GM19397 (cell line): Measurements from ENCODE around the gene IL11RA.

Experiments used
- ATAC-seq: cut with Tn5 transposase; IDR thresholded peaks from one replicate; pipeline ENCODE4 v1.9.1; 2021; ENCODE audit warnings: mild to moderate bottlenecking, moderate library complexity; ENCODE audit not compliant: unreplicated experiment

The IL11RA gene

DNA sequence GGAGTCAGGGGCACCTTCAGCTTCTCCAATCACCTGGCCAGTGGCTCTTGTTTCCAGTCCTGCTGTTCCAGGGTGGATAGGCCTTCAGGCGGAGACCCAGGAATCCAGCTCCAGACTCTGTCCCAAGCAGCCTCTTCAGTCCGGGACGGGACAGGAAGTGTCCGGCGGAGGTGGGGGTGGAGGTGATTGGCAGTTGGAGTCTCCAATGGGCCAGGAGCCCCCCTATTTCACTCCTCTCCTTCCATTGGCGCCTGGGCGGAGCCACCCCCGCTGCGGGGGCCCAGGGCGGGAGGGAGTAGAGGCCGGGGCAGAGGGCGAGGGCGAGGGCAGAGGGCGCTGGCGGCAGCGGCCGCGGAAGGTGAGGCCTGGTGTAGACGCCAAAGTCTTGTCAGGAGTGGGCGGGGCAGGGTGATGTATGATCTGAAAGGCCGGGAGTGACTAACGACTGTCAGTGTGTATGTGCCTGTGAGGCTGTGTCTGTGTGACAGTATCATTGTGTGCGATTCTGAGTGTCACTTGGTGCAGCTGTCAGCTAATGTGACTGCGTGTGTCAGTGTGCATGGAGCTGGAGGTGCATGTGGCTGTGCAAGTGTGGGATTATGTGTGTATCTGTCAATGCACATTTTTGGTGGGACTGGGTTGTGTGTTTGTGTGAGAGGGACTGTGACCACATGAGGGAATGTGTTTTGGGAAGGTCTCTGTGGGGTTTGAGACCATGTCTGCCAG, at the start of gene IL11RA:
IL11RA (plus strand) TSS at position 310 of the 726 bp plus-strand sequence. CDS start 3,033 bp downstream, outside the sequence.
- no peak for ATAC-seq

DNA sequence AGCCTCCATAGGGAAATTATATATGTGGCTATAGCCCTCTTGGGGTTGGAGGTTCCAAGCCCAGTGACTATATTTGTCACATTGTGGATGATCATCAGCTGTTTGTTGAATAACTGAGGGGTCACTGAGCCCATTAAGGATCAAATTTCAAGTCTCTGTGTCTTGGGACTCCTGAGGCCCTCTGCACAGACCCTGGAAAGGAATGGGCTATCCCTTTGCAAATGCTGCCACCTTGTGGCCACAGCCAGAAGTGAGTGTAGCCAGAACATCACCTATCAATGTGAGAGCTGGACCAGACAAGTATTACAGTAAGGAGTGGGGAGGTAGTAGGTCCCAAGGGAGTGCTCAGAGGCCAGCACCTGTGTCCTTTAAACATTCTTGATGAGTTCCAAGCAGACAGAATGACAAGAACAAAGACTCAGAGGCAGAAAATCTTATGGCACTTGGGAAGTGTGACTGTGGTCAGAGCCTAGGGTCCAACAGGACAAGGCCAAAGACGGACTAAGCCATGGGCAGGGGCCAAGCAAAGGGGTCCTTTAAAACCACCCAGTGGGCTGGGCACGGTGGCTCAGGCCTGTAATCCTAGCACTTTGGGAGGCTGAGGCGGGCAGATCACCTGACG, 48.3 kb upstream of the IL11RA start:
- no peak for ATAC-seq

DNA sequence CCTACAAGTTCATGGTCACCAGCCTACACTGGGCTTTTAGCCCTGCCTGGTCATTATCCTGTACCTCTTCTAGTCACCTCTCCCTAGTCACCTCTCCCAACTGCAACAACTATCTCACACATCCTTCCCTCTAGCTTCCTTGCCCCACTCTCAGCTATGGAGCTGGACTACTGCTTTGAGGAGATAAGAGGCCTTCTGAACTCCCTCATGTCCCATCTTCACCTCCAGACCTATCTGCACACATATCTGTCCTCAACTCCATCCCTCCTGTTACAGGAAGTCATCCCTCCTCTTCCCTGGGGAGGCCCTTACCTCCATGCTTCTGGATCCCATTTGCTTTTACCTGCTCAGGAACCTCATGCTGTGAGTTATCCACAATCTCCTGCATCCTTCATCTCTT, 45.8 kb upstream of the IL11RA start:
- no peak for ATAC-seq

DNA sequence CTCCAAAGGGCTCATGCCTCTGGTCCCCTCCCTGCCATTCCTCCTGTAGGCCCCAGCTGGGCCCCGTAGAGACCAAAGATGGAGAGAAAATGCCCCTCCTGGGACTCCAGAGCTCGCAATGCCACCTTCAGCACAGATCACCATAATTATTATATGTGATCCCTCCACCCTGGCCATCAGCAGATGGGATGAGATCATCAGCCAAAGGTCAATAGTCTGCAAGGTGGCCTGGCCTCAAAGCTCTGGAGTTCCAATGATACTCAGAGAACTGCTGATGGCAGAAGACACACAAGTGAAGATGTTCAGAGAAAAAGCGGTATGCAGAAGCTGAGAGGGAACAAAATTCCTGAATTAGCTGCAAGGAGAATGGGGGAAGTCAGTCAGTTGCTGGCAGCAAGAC, 45.1 kb upstream of the IL11RA start:
- ATAC-seq = no peak

DNA sequence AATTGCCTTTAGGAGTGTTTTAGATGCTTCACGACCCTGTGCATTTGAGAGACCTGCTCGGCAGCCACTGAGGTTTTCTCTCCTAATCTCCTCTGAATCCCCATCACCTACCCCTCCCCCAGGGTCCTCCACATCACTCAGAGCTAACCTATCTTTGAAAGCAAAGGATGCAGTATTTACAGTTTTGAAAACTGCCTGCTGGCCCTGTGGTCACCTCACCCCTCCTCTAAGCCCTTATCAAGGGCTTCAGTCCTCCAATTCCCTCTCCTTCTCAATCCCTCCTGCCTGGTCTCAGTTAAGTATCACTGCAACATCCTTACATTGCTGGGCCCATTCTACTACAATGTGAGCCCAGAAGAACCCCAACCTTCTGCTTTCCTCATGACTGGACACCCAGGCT, 44.7 kb upstream of the IL11RA start:
- ATAC-seq = no peak

DNA sequence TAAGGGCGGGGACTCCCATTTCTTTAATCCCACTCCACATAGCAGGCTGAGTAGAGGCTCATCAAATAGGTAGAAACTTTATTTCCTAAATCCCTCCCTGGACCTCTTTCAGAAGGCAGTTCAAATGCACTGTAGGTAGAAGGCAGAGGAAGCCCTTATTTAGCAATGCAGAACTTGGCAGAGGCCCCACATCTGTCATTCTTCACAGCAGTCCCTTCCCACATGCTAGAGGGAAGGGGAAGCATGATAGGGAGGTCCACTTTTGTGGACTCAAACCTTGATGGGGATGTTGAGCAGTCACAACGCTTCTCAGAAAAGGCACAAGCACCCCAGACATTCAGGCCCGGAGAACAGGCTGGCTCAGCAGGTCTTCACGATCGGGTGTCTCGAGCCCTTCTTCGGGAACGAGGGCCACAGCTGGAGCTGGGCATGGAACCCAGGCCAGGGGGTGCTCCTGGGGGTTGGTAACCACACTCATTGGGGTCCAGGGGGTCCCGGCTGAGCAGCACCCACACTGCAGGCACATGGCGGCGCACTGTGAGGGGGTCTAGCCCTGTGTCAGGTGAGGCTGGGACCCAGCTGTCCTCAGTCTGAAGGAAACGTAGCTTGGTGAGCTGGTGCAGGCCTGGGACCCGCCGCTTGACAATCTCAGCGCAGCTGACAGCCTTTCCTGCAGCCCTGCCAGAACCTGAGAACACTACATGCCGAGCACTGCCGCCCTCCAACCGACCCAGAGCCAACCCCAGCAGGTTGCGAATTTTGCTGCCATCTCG, 41.4 kb upstream of the IL11RA start:
- ATAC-seq = no peak

DNA sequence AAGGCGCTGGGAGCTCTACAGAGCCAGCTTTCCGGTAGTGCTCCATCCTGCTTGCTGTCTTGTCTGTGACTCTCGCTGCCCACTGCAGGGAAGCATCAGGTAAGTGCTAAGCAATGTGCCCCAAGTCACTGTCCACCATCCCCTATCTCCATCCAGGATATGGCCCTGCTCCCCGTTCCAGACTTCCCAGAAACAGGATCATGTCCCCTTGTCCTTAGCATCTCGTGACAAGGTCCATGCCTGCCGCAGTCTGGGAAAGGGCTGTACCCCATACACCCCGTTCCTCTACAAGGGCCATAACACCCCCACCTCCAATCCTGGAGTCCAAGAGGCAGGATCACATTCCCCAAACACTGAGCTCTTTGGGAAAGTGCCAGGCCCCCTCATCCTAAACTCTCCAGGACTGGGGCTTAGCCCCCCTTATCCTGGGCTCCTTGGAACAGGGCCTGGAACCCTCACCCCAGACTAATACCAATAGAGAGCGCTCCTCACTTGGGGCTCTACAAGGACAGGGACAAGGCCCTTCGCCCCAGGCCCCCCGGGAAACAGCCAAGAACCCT, 40.7 kb upstream of the IL11RA start:
- ATAC-seq = no peak

DNA sequence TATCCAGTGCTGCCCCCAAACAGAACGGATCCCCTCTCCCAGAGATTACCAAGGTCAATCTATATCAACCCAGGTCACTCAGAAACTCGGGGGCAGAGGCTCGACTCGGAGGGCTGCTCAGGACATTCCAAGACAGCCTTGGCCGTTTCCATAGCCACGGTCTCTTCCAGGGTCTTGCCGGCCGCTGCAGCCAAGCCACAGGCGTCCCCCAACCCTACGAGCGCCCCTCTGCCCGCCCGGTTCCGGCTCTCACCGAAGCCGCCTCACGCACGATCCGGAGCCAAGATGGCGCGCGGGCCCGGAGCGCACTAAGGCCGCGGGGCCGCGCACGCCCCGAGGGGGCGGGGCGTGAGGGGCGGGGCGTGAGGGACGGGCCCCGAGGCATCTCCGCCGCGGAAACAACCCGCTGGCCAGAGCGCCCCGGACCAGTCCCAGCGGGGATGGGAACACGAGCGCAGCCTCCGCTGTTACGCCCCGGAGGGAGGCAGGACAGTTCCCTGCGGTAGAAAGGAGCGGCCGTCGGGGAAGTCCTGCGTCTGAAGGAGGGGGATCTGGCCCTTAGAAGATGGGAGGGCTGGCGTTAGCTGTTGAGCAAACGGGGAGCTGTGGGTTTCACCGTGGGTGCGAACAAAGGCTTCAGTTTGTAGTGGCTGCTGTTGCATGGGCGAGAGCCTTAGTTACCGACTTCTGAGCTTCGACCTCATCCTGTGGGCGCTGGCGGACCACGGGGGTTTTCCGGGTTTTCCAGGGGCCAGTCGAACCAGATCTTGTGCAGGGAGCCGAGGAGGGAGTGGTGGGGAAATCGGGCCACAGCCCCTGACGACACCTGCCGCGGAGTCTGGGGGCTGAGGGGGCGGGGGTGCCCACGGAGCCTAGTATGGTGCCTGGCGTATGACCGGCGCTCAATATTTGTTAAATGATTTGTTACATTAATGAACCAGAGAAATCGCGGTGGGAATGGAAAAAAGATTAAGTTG, 39.9 kb upstream of the IL11RA start, which contains the start of gene RPP25L:
RPP25L (minus strand) TSS at position 287 of the 977 bp plus-strand sequence. CDS start 801 bp downstream, outside the sequence.
- ATAC-seq = peak; percentile 92

DNA sequence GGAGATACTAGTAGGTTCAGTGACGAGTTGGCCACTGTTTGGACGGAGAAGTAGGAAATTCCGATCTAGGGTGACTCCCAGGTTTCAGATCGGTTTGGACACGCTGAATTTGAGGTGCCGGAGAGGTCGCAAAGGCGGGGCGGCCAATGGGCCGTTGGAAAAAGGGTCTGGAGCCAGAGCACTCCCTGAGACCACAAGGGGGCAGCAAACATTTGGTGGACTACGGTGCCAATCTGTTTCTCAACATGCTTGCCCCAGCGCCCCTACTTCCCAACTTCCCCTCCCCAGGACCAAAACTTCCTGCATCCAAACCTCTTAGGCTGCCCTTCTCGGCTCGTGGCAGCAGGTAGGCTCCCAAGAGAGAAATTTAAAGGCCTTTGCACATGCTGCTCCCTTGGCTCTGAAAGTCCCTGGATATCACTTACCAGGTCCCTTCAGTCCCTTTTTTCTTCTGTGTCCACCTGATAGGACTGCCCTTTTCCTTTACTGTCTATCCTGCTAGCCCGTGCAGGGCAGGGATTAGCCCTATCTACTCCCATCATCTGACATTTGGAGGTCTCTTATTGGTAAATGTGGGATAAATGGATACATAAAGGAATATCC, 39.1 kb upstream of the IL11RA start:
- ATAC-seq = no peak

DNA sequence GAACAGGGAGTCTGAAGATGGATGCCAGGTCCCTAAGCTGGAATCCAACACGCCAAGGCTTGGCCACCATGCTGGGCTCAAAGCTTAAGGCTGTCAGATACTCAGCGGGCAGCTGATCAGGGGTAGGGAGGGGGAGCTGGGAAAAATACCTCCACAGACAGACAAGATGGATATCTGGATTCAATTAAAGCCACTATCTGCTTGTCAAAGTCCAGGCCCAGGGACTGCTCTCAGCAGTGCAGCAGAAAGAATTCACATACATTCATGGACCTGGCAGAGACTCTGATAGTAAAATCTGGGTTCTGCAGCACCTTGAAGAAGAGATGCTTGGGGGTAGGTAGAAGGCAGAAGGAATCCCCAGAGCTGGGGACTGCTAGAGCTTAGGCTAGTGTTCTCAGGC, 36.9 kb upstream of the IL11RA start:
- ATAC-seq = no peak

DNA sequence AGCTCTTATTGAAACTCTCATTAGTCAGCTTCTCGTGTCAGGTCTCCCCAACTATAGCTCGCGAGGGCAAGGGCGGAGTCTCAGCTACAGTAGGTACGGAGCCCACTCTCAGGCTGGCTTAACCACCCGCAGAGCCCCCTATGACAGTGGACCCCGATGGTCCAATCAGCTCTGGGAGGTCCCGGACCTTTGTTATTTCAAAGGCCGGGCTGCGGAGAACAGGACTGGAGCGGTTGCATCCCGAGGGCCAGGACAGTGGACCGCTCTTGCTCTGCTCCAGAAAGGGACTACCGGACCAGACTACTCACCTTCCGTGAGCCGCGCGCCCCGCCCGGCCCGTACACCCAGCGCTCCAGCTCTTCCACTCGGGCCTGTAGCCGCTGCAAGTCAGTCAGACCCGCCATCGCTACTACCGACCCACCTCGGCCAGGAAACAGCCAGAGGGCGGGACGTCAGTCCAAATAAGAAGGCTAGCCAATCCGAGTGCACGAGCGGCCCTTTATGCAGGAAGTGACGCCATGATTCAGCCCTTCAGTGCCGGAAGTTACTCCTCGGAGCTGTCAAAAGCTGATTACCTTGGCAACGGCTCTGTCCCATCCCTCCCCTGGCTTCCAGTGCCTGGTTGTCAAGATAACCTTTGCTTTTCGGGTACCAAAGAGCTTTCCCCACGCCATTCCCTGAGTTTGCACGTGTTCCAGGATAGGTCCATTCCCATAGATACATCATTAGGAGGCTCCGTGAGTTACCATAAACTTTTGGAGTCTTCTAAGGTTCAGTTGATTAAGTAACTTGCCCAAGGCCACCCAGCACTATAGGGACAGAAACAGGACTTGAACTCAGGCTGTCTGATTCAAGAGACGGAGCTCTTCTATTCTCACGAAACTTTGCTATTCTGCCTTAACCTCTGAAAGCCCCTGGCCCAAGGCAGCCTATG, 31.7 kb upstream of the IL11RA start, which contains the start of gene DCTN3:
DCTN3 (minus strand) TSS at position 435 of the 934 bp plus-strand sequence; CDS start at position 404, 31 bp downstream.
- peak; percentile 97 for ATAC-seq

DNA sequence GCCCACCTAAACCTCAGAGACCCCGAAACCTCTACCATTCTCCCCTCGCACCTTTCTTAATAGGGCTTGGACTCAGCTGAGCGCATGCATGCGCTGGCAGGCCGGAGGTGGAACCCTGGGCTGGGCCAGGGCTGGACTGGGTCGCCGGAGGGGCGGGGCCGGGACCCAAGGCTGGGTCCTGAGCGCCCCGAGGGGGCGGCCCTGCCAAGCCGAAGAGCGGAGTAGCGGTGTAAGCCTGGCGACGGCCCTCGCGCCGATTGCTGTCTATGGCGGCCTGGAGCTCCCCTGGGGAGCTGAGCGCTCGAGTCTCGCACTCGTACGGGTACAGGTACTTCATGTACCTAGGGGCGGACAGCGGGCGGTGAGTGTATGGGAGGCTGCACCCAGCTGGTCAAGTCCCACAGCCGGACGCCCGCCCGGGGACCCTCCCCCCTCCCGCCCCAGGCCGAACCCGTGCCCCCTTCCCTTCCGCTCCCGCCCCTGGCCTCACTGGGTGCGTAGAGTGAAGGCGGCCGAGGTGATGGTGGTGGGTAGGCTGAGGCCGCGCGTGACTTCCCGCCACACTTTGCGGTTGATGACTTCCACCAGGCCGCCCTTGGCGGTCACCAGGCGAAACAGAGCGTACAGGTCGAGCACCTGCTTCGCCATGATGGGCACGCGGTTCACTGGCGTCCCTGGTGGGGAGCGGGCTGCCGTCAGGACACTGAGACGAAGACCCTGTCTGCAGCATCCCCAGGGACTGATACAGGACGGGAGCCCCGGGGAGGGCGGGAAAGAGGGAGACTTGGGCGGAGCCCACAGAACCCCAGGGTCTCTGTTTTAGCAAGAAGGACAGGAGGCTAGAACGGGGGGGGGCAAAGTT, 28.4 kb upstream of the IL11RA start:
- ATAC-seq = no peak

DNA sequence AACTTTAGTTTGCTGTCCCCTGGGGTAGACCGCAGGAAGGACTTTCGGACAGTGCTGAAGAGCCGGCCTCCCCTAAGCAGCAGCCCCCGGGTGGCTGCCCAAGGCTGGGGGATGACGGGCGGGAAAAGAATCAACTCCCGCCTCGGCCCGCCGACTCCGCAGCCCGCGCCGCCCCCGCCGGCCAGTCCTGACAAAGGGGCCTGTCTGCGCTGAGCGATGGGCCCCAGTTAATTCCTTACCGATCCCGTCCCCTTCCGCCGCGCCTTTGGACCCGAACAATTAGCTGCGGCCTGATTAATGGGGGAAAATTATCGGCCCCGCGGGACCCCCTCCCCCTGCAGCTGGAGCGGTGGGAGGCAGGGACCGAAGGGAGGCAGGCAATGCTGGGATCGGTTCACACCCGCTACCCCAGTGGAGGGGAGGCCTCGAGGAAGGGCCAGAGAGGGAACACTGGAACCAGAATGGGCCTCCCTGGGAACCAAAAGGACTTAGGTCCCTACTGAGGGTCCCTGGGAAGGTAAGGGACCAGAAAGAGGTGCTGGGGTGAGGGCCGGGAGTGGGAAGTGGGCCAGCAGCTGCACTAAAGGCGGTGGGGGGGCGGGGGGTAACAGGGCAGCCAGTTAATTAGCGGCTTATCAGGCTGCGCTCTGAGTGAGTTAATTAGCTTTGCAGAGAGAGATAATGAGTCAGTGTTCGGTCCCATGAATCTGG, 27.4 kb upstream of the IL11RA start:
- ATAC-seq = no peak

DNA sequence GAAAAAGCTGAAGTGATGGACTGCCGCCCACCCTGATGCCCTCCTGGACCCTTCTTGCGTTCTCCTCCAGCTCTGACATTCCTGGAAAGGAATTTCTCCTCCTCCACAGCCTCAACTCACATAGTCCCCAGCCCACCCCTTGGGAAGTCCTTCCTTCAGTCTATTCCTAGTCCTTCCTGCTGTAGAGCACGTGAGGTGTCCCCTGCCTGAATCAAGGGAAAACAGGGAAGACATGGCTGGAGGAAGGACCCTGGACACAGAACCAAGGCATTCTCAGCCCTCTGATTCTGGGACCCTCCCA, 26.8 kb upstream of the IL11RA start:
- no peak for ATAC-seq

DNA sequence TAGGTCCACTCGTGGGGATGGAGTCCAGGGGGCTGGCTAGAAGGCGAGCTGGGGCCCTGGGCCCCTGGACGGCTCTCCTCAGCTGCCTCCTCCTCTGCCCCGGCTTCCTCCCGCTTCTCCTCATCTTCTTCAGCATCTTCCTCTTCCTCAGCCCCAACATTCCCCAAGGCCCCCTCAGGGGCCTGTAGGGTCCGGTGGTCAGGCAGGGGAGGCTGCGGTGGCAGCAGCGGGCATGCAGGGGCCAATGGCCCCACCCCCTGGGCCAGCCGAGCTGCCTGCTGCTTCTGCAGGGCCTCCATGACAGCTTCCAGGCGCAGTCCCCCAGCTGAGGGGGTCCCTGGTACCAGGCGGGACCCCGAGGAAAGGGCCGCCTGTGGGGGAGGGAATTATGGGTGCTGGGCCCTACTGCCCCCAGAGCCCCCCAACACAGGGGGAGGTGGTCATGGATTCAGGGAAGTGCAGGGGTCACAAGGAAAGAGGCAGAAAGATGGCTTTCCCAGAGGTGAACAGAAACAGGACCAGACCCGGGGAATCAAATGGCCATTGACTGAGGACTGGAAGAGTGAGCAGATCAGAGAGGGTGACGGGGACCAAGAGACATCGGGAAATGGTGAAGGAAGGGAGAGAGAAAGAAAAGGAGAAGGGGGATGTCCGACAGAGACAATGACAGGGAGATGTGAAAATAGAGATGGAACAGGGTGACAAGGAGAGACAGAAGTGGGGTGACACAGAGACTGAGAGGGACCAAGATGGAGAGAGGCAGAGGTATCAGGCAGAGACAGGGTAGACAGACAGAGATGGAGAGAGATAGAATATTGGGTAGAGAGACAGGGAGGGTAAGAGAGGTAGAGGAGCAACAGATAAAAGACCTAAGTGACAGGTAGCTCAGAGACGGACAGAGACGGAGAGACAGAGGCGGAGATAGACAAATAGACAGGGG, 24.0 kb upstream of the IL11RA start:
- ATAC-seq = no peak
